HL-60 (cell line): ENCODE data around the gene CBX1.
A peak's percentile ranks its signal among the peaks of the same experiment; 100 is the strongest.

ENCODE experiments used
- DNase-seq, 2 experiments: peaks; one replicate each; pipeline ENCODE4 v3.0.0-alpha.2; 2010 to 2020; ENCODE audit warnings: low read depth in 1 of 2, low spot score in 1 of 2
- H3K27ac ChIP-seq: fragments of 250-450 bp; sonication (Bioruptor Pico); replicated peaks from 2 replicates; pipeline ENCODE4 v1.5.1; 2020; ENCODE audit warnings: mild to moderate bottlenecking, moderate library complexity
- H3K27me3 ChIP-seq: fragments of 250-450 bp; sonication (Bioruptor Pico); 2 replicates; pipeline ENCODE4 v1.5.1; 2021; ENCODE audit warnings: mild to moderate bottlenecking, moderate library complexity; ENCODE audit not compliant: insufficient read depth, poor library complexity, severe bottlenecking
- H3K4me3 ChIP-seq: replicated peaks from 2 replicates; pipeline ENCODE4 v1.5.1; 2011; ENCODE audit warnings: mild to moderate bottlenecking, control low read depth, low read length; ENCODE audit not compliant: insufficient read depth
- CTCF ChIP-seq: IDR thresholded peaks from one replicate; pipeline ENCODE4 v1.5.1; 2011; ENCODE audit warnings: low read length, control low read depth, inconsistent platforms; ENCODE audit not compliant: insufficient read depth
- GABPA ChIP-seq: IDR thresholded peaks from 2 replicates; pipeline ENCODE4 v1.6.1; 2012; ENCODE audit warnings: low read depth
- POLR2AphosphoS5 ChIP-seq: IDR thresholded peaks from 2 replicates; pipeline ENCODE4 v1.6.1; 2012; ENCODE audit warnings: low read depth
- REST ChIP-seq: IDR thresholded peaks from 2 replicates; pipeline ENCODE4 v1.6.1; 2012; ENCODE audit warnings: low read depth; ENCODE audit not compliant: insufficient replicate concordance
- SPI1 ChIP-seq: IDR thresholded peaks from 2 replicates; pipeline ENCODE4 v1.6.1; 2012; ENCODE audit warnings: low read depth, mild to moderate bottlenecking, borderline replicate concordance

Gene CBX1

GRCh38 chr17:48102043-48102750, 919 bp upstream of the CBX1 start:
- DNase-seq, result peak in 1 of 2 experiments; percentile 46
- H3K27ac ChIP-seq, result peak overlapping the region; percentile 68
- no peak overlapping the region for H3K4me3 ChIP-seq
- TF ChIP-seq REST, result no peak
- TF ChIP-seq GABPA, result no peak
- TF ChIP-seq SPI1, result no peak
- no peak for TF ChIP-seq CTCF
- TF ChIP-seq POLR2AphosphoS5, result no peak
- no peaks in the 10 kb centered on the region for H3K27me3 ChIP-seq

- Histone ChIP-seq H3K4me3 (peak overlapping the region; percentile 92), H3K27ac (peak overlapping the region; percentile 83), H3K27me3 (no peaks in the 10 kb centered on the region)
- DNase-seq, result peak in 1 of 2 experiments; percentile 40
- TF ChIP-seq SPI1, result no peak
- TF ChIP-seq CTCF, result no peak
- no peak for TF ChIP-seq POLR2AphosphoS5
- TF ChIP-seq GABPA, result no peak
- TF ChIP-seq REST, result no peak
Observed at GRCh38 chr17:48100591-48101011, 677 bp downstream of the CBX1 start.

DNA sequence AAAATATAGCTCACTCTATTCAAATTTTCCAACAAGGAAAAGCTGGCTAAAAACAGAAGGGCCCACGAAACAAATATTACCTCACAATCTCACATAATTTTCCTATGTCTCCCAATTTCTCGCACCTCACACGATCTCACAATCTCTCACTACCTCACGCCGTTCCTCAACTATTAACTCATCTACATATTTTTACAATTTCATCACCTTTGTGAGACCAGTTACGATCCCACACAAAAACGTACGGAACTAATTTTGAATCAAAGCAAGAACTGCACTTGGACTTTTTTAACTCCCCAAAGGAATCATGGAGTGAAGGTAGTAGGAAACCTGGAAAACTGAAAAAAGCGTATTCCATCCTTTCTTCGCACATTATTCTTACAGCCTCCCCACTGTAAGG, 1.1 kb downstream of the CBX1 start:
- TF ChIP-seq REST, result no peak
- no peak for TF ChIP-seq CTCF
- no peak for TF ChIP-seq POLR2AphosphoS5
- TF ChIP-seq GABPA, result no peak
- no peak for TF ChIP-seq SPI1
- DNase-seq, result no peak
- H3K27ac ChIP-seq, result no peak overlapping the region
- H3K27me3 ChIP-seq, result no peaks in the 10 kb centered on the region
- peak overlapping the region; percentile 92 for H3K4me3 ChIP-seq
